ENCODE results near the gene TP73. TPM values are rescaled to one million over a fixed set of nuclear protein-coding genes. Genes with fewer than 3 reads are reported as not detected.

TP73 gene
- total RNA-seq, 1 donor from 2014 or later: 2.2 TPM

GRCh38 chr1:3674100-3675094 is 22.1 kb downstream of the TP73 start:
- no peaks in the 10 kb centered on the region for H3K9me3 Mint-ChIP-seq (ENCODE audit: low read depth)
- H3K4me3 Mint-ChIP-seq (ENCODE audit: low read depth): no peak overlapping the region
- H3K36me3 Mint-ChIP-seq (ENCODE audit: insufficient read depth): no peaks in the 10 kb centered on the region
- H3K4me1 Mint-ChIP-seq (ENCODE audit: low read depth): peaks cover 3% of the 10 kb centered on the region
- DNase-seq (ENCODE audit: low spot score, unreplicated experiment): no peak
- H3K27me3 Mint-ChIP-seq: peaks cover 40% of the 10 kb centered on the region
- H3K27ac Mint-ChIP-seq: no peak overlapping the region
- TF ChIP-seq CTCF (IDR thresholded peaks at IDR 0.05; ENCODE audit: unreplicated experiment): no peak

GRCh38 chr1:3675436-3675835 is 23.1 kb downstream of the TP73 start:
- H3K9me3 Mint-ChIP-seq (ENCODE audit: low read depth): no peaks in the 10 kb centered on the region
- DNase-seq (ENCODE audit: low spot score, unreplicated experiment): no peak
- peaks cover 43% of the 10 kb centered on the region for H3K27me3 Mint-ChIP-seq
- no peaks in the 10 kb centered on the region for H3K36me3 Mint-ChIP-seq (ENCODE audit: insufficient read depth)
- no peak overlapping the region for H3K4me3 Mint-ChIP-seq (ENCODE audit: low read depth)
- H3K27ac Mint-ChIP-seq: no peak overlapping the region
- H3K4me1 Mint-ChIP-seq (ENCODE audit: low read depth): peaks cover 3% of the 10 kb centered on the region
- no peak for TF ChIP-seq CTCF (IDR thresholded peaks at IDR 0.05; ENCODE audit: unreplicated experiment)

- peaks cover 3% of the 10 kb centered on the region for H3K4me1 Mint-ChIP-seq (ENCODE audit: low read depth)
- H3K27me3 Mint-ChIP-seq: peaks cover 32% of the 10 kb centered on the region
- H3K9me3 Mint-ChIP-seq (ENCODE audit: low read depth): no peaks in the 10 kb centered on the region
- TF ChIP-seq CTCF (IDR thresholded peaks at IDR 0.05; ENCODE audit: unreplicated experiment): no peak
- H3K36me3 Mint-ChIP-seq (ENCODE audit: insufficient read depth): no peaks in the 10 kb centered on the region
- DNase-seq (ENCODE audit: low spot score, unreplicated experiment): no peak
- no peak overlapping the region for H3K27ac Mint-ChIP-seq
- H3K4me3 Mint-ChIP-seq (ENCODE audit: low read depth): no peak overlapping the region
These were observed 24.5 kb downstream of the TP73 start for GRCh38 chr1:3676581-3677470.

GRCh38 chr1:3677484-3677883 is 25.2 kb downstream of the TP73 start:
- no peaks in the 10 kb centered on the region for H3K9me3 Mint-ChIP-seq (ENCODE audit: low read depth)

More at GRCh38 chr1:3677484-3677883, 25.2 kb downstream of the TP73 start:
- H3K4me3 Mint-ChIP-seq (ENCODE audit: low read depth): no peak overlapping the region
- no peak for DNase-seq (ENCODE audit: low spot score, unreplicated experiment)
- peak overlapping the region; percentile 71 for H3K27ac Mint-ChIP-seq
- H3K4me1 Mint-ChIP-seq (ENCODE audit: low read depth): peaks cover 3% of the 10 kb centered on the region
- H3K36me3 Mint-ChIP-seq (ENCODE audit: insufficient read depth): no peaks in the 10 kb centered on the region
- TF ChIP-seq CTCF (IDR thresholded peaks at IDR 0.05; ENCODE audit: unreplicated experiment): no peak
- peaks cover 26% of the 10 kb centered on the region for H3K27me3 Mint-ChIP-seq
